Measurements from ENCODE around the gene GARNL3. TPM values are rescaled to one million over a fixed set of nuclear protein-coding genes. Genes with fewer than 3 reads are reported as not detected.

GARNL3 gene
- total RNA-seq, 6 experiments from 2014 or later, result 0.27 to 0.73 (median 0.57) TPM

GRCh38 chr9:127345566-127345965 is 81.0 kb downstream of the GARNL3 start:
- no peaks in the 10 kb centered on the region for H3K36me3 Mint-ChIP-seq (ENCODE audit: low read depth)
- TF ChIP-seq CTCF (IDR thresholded peaks at IDR 0.05), result no peak
- DNase-seq, result no peak
- no peaks in the 10 kb centered on the region for H3K9me3 Mint-ChIP-seq
- peaks cover 18% of the 10 kb centered on the region for H3K4me1 Mint-ChIP-seq (ENCODE audit: low read depth)
- H3K4me3 Mint-ChIP-seq, result no peak overlapping the region
- peaks cover 7% of the 10 kb centered on the region for H3K27me3 Mint-ChIP-seq (ENCODE audit: insufficient read depth)
- H3K27ac Mint-ChIP-seq, result no peak overlapping the region

GRCh38 chr9:127346584-127346983 is 82.0 kb downstream of the GARNL3 start:
- Mint-ChIP-seq H3K4me3 (no peak overlapping the region), H3K4me1 (ENCODE audit: low read depth) (peaks cover 12% of the 10 kb centered on the region), H3K9me3 (no peaks in the 10 kb centered on the region), H3K36me3 (ENCODE audit: low read depth) (no peaks in the 10 kb centered on the region), H3K27me3 (ENCODE audit: insufficient read depth) (peaks cover 6% of the 10 kb centered on the region), H3K27ac (no peak overlapping the region)
- no peak for DNase-seq
- TF ChIP-seq CTCF (IDR thresholded peaks at IDR 0.05), result peak; percentile 49

GRCh38 chr9:127347831-127348776 is 83.5 kb downstream of the GARNL3 start:
- peak; percentile 47; the same call in 1 of the 2 replicates for TF ChIP-seq CTCF (IDR thresholded peaks at IDR 0.05)
- no peak overlapping the region for H3K27ac Mint-ChIP-seq
- no peaks in the 10 kb centered on the region for H3K9me3 Mint-ChIP-seq
- H3K27me3 Mint-ChIP-seq (ENCODE audit: insufficient read depth), result peaks cover 4% of the 10 kb centered on the region; the same call in 1 of the 2 replicates
- peak; percentile 47 for DNase-seq
- no peaks in the 10 kb centered on the region for H3K36me3 Mint-ChIP-seq (ENCODE audit: low read depth)
- no peak overlapping the region for H3K4me3 Mint-ChIP-seq
- H3K4me1 Mint-ChIP-seq (ENCODE audit: low read depth), result peaks cover 12% of the 10 kb centered on the region

- TF ChIP-seq CTCF (IDR thresholded peaks at IDR 0.05), result no peak
- Mint-ChIP-seq H3K27me3 (ENCODE audit: insufficient read depth) (peaks cover 3% of the 10 kb centered on the region), H3K27ac (no peak overlapping the region), H3K36me3 (ENCODE audit: low read depth) (no peaks in the 10 kb centered on the region), H3K9me3 (no peaks in the 10 kb centered on the region), H3K4me1 (ENCODE audit: low read depth) (peaks cover 4% of the 10 kb centered on the region), H3K4me3 (no peak overlapping the region)
- no peak for DNase-seq
Observed at GRCh38 chr9:127349483-127350113, 85.0 kb downstream of the GARNL3 start.

- peaks cover 11% of the 10 kb centered on the region for H3K27me3 Mint-ChIP-seq (ENCODE audit: insufficient read depth)
- H3K9me3 Mint-ChIP-seq, result no peaks in the 10 kb centered on the region
- no peak overlapping the region for H3K27ac Mint-ChIP-seq
- H3K4me1 Mint-ChIP-seq (ENCODE audit: low read depth), result no peaks in the 10 kb centered on the region
- no peak overlapping the region for H3K4me3 Mint-ChIP-seq
- no peak for DNase-seq
- no peak for TF ChIP-seq CTCF (IDR thresholded peaks at IDR 0.05)
- no peaks in the 10 kb centered on the region for H3K36me3 Mint-ChIP-seq (ENCODE audit: low read depth)
Observed at GRCh38 chr9:127351182-127352166, 86.9 kb downstream of the GARNL3 start.

All from HFFc6 (cell line).